Measurements from ENCODE around the gene SLC39A2. TPM values are rescaled to one million over a fixed set of nuclear protein-coding genes. Genes with fewer than 3 reads are reported as not detected.

SLC39A2 gene
- total RNA-seq, 4 donors from 2014 or later = 0.82 to 1.4 TPM; not detected in 2

DNA sequence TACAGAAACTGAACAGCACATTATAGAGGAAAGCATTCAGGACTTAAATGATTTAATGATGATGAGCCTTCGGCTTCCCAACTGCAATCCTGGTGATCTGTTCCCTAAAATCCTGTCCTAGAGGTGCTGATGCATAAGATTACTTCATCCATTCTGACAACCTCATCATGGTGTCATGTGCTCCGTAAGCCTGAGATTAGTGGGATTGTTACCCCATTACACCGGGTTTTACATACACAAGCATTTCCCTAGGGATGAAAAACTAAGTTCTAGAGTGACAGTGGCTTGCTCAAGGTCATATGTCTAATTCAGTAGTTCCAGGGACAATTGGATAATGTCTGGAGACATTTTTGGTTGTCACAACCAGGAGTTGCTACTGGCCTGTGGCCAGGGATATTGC, 38.1 kb downstream of the SLC39A2 start:
- H3K9me3 ChIP-seq = no peaks in the 10 kb centered on the region
- no peak overlapping the region for H3K4me3 ChIP-seq
- intact Hi-C loops (cut with DNase I; ENCODE audit: low total_unique reads) = no loop called here
- in situ Hi-C loops (cut with MboI; ENCODE audit: low pct_ligation_motif_present in 1 of 4, low pct_unique_long_range_greater_than_20kb in 1 of 4, low sequenced_read_pairs in 3 of 4) = no loop called here
- DNase-seq = no peak
- TF ChIP-seq POLR2AphosphoS5 (IDR thresholded peaks at IDR 0.05) (no peak), POLR2A (IDR thresholded peaks at IDR 0.05) (no peak), EP300 (IDR thresholded peaks at IDR 0.05; ENCODE audit: low read depth) (no peak)
- TF ChIP-seq, protein P1, sequence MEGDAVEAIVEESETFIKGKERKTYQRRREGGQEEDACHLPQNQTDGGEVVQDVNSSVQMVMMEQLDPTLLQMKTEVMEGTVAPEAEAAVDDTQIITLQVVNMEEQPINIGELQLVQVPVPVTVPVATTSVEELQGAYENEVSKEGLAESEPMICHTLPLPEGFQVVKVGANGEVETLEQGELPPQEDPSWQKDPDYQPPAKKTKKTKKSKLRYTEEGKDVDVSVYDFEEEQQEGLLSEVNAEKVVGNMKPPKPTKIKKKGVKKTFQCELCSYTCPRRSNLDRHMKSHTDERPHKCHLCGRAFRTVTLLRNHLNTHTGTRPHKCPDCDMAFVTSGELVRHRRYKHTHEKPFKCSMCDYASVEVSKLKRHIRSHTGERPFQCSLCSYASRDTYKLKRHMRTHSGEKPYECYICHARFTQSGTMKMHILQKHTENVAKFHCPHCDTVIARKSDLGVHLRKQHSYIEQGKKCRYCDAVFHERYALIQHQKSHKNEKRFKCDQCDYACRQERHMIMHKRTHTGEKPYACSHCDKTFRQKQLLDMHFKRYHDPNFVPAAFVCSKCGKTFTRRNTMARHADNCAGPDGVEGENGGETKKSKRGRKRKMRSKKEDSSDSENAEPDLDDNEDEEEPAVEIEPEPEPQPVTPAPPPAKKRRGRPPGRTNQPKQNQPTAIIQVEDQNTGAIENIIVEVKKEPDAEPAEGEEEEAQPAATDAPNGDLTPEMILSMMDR (IDR thresholded peaks at IDR 0.05) = no peak
- H3K36me3 ChIP-seq = no peaks in the 10 kb centered on the region
- no peak overlapping the region for H3K27ac ChIP-seq
- 73% methylated on average over 3 of the region's 3 CpGs; no CpG with 5 or more reads in 1 of the 2 donors for WGBS, 2 donors (ENCODE audit: low coverage in 1 of 2)
- peaks cover 18 to 21% (median 19%) of the 10 kb centered on the region in 4 donors for H3K4me1 ChIP-seq
- no peaks in the 10 kb centered on the region for H3K27me3 ChIP-seq

DNA sequence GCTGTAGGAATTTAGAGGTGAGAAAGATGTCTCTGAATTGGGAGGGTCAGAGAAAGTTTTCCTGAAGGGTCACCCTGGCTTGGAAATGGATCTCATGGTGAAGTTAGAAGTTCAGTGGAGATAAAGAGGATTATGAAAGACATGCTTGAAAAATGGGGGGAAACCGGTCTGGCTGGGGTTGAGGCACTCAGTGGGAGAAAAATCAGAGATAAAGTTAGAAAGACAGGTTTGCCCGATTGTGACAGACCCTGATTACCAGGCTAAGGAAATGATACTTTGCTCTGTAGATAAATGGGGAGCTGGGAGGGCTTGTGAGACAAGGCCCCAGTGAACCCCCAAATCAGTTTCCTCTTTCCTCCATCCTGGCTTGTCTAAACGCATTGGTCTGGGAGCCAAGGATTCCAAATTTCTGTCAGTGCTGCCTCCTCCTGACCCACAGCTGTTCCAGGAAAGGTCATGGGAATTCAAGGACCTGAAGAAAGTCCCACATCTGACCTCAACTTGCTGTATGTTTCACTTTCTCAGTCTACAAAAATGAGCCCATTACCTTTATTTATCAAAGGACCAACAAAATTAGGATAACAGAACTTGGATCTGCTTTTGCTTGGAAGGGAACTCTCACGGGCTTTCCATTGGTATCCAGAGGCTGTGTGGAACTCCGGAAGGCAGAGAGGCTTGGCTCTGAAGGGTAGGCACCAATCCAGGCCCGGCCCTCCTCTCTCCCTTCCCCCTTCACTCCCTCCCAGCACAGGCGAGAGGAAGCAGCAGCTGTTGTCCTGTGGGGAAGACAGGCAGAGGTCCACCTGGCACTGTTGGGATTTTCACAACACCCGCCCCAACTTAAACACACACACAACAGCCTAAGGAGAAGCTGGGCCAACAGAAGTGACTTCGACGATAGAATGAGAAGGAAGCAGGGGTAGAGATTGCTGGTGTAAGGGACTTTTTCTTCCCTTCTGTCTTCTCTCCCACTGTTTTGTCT, 39.6 kb downstream of the SLC39A2 start:
- intact Hi-C loops (cut with DNase I; ENCODE audit: low total_unique reads) = no loop called here
- Histone ChIP-seq H3K27ac (peak overlapping the region; percentile 75 to 83 (median 80)), H3K36me3 (no peaks in the 10 kb centered on the region), H3K4me1 (peaks cover 28 to 35% (median 29%) of the 10 kb centered on the region in 4 donors), H3K4me3 (no peak overlapping the region), H3K27me3 (no peaks in the 10 kb centered on the region), H3K9me3 (no peaks in the 10 kb centered on the region)
- TF ChIP-seq EP300 (IDR thresholded peaks at IDR 0.05; ENCODE audit: low read depth) = no peak
- TF ChIP-seq POLR2A (IDR thresholded peaks at IDR 0.05) = peak; percentile 34
- TF ChIP-seq, protein P1 (IDR thresholded peaks at IDR 0.05) = no peak
- peak; percentile 48 to 82 (median 63) for TF ChIP-seq POLR2AphosphoS5 (IDR thresholded peaks at IDR 0.05)
- 27% methylated on average over 3 to 10 of the region's 10 CpGs for WGBS, 2 donors (ENCODE audit: low coverage in 1 of 2)
- in situ Hi-C loops (cut with MboI; ENCODE audit: low pct_ligation_motif_present in 1 of 4, low pct_unique_long_range_greater_than_20kb in 1 of 4, low sequenced_read_pairs in 3 of 4) = no loop called here
- DNase-seq = peak; percentile 87

DNA sequence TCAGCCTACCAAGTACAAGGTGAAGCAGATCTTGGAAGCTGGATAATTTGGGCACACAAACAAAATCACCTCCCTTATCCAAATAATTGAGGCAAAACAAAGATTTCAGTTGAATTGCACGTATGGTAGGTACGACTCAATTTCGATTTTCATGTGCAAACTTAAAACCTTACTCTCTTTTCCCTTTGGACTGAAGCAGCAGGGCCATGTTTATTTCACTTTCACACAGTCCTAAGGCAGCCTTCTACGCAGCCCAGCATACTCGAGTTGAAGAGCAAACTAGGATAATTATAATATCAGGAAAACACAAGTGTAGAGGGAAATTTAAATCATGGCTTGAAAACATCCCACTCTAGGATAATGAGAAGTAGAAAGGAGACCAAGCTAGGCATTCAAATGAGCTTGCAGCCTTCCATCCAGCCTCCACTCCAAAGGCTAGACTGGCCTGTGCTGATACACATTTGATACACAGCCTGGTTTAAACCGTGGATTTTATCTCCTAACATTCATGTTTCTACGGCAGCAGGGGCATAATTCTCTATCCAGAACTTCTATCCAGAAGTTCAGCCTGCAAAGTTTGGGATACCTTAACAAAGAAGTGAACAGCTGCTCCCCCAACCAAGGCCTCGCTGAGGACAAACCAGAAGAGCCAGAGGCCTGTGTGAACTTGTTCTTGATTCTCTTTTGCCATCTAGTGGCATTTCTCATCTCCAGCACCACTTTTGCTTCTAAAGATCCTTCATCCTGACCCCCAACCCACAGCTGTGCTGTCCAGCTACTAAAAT, 40.7 kb downstream of the SLC39A2 start:
- TF ChIP-seq POLR2A (IDR thresholded peaks at IDR 0.05) = no peak
- TF ChIP-seq, protein P1 (IDR thresholded peaks at IDR 0.05) = peak; percentile 59 to 75 (median 63)
- peaks cover 28 to 43% (median 31%) of the 10 kb centered on the region in 4 donors for H3K4me1 ChIP-seq
- no peaks in the 10 kb centered on the region for H3K36me3 ChIP-seq
- H3K9me3 ChIP-seq = no peaks in the 10 kb centered on the region
- no peaks in the 10 kb centered on the region for H3K27me3 ChIP-seq
- WGBS, 2 donors (ENCODE audit: low coverage in 1 of 2) = 36 to 46% methylated on average over 8 of the region's 8 CpGs
- intact Hi-C loops (cut with DNase I; ENCODE audit: low total_unique reads) = loop anchor here (2.0 kb wide), 1 partner anchor 25 kb away; no protein-coding TSS in a partner anchor
- DNase-seq = peak; percentile 45
- no peak overlapping the region for H3K4me3 ChIP-seq
- peak overlapping the region; percentile 75 to 83 (median 80) for H3K27ac ChIP-seq
- in situ Hi-C loops (cut with MboI; ENCODE audit: low pct_ligation_motif_present in 1 of 4, low pct_unique_long_range_greater_than_20kb in 1 of 4, low sequenced_read_pairs in 3 of 4) = no loop called here

Data from transverse colon (tissue), 4 donors.